GM19238 (cell line): ENCODE measurements around the gene KCNK5.

ENCODE experiments used
- DNase-seq: peaks from one replicate; pipeline ENCODE4 v3.0.0; 2011; ENCODE audit warnings: low spot score; ENCODE audit not compliant: insufficient read length

Gene KCNK5

GRCh38 chr6:39228992-39229767 lies at the start of gene KCNK5:
Gene KCNK5 (minus strand): TSS chr6:39229475. CDS start chr6:39229111, 364 bp downstream.
- peak; percentile 54 for DNase-seq

GRCh38 chr6:39276379-39276995 lies 47.2 kb upstream of the KCNK5 start:
- DNase-seq = no peak

- DNase-seq = no peak
Measured at GRCh38 chr6:39274903-39275302, 45.6 kb upstream of the KCNK5 start.

- no peak for DNase-seq
Measured at GRCh38 chr6:39274471-39274870, 45.2 kb upstream of the KCNK5 start.

GRCh38 chr6:39273406-39273821 lies 44.1 kb upstream of the KCNK5 start:
- DNase-seq = no peak

GRCh38 chr6:39269961-39270360 lies 40.7 kb upstream of the KCNK5 start:
- no peak for DNase-seq

GRCh38 chr6:39268721-39269120 lies 39.4 kb upstream of the KCNK5 start:
- no peak for DNase-seq

GRCh38 chr6:39268171-39268570 lies 38.9 kb upstream of the KCNK5 start:
- no peak for DNase-seq

- DNase-seq = no peak
Measured at GRCh38 chr6:39266782-39267355, 37.6 kb upstream of the KCNK5 start.

- no peak for DNase-seq
Measured at GRCh38 chr6:39266375-39266774, 37.1 kb upstream of the KCNK5 start.

GRCh38 chr6:39263303-39264037 lies 34.2 kb upstream of the KCNK5 start:
- no peak for DNase-seq

GRCh38 chr6:39261751-39262150 lies 32.5 kb upstream of the KCNK5 start:
- DNase-seq = no peak

GRCh38 chr6:39260953-39261352 lies 31.7 kb upstream of the KCNK5 start:
- no peak for DNase-seq

- no peak for DNase-seq
Measured at GRCh38 chr6:39260456-39260855, 31.2 kb upstream of the KCNK5 start.

GRCh38 chr6:39256294-39256940 lies 27.1 kb upstream of the KCNK5 start:
- DNase-seq = no peak

- no peak for DNase-seq
Measured at GRCh38 chr6:39254999-39255535, 25.8 kb upstream of the KCNK5 start.

- DNase-seq = no peak
Measured at GRCh38 chr6:39251406-39251805, 22.1 kb upstream of the KCNK5 start.

- no peak for DNase-seq
Measured at GRCh38 chr6:39250507-39250906, 21.2 kb upstream of the KCNK5 start.

GRCh38 chr6:39249278-39249677 lies 20.0 kb upstream of the KCNK5 start:
- DNase-seq = no peak

- no peak for DNase-seq
Measured at GRCh38 chr6:39247667-39248194, 18.5 kb upstream of the KCNK5 start.

- DNase-seq = no peak
Measured at GRCh38 chr6:39243809-39244208, 14.5 kb upstream of the KCNK5 start.
